HG03175 (cell line): Measurements from ENCODE around the gene CEMIP.
A peak's percentile ranks its signal among the peaks of the same experiment; 100 is the strongest.

Experiments
- ATAC-seq: cut with Tn5 transposase; IDR thresholded peaks from one replicate; pipeline ENCODE4 v1.9.1; 2021; ENCODE audit warnings: mild to moderate bottlenecking, moderate library complexity; ENCODE audit not compliant: unreplicated experiment

The CEMIP gene

DNA sequence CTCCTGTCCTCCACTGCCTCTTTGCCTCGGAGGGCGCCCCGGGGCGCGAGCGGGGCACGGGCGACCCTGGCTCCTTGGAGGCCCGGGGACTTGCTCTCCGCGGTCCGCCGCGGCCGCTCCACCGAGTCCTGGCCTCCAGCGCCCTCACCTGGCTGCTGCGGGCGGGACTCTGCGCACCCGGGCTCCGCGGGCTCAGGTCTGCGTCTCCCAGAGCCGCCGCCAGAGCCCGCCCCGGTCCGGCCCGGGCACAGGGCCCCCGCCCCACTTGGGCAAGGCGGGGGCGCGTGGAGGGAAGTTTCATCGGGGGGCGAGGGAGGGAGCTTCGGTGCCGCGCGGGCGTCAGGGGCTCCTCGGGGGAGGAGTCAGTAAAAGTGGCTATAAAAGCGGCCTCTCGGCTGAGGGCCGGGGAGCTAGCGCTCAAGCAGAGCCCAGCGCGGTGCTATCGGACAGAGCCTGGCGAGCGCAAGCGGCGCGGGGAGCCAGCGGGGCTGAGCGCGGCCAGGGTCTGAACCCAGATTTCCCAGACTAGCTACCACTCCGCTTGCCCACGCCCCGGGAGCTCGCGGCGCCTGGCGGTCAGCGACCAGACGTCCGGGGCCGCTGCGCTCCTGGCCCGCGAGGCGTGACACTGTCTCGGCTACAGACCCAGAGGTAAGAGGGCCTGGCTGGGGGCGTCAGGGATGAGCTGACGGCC lies at the start of gene CEMIP:
TSS of gene CEMIP (plus strand) at position 407 of the 694 bp plus-strand sequence. CDS start 94,510 bp downstream, outside the sequence.
- no peak for ATAC-seq

- ATAC-seq = no peak
These were observed 48.8 kb upstream of the CEMIP start for GRCh38 chr15:80730387-80730786.

DNA sequence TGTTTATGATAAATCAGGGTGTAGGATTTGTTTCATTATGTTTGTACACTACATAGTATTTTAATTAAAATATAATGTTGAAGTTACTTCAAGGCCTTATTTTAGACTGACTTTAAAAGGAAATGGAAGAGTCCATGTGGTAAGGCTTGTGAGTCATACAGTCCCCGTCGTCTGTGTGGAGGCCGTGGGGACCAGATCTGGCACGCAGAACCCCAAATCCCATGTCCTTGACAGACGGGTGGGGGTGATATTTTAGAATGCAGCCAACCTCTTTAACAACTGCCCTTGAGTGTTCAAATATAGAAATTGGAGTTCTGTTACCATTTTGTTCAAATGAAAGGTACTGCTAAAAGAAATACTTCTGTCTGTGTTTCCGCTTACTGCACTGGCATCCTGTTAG lies 48.2 kb upstream of the CEMIP start:
- ATAC-seq = no peak

DNA sequence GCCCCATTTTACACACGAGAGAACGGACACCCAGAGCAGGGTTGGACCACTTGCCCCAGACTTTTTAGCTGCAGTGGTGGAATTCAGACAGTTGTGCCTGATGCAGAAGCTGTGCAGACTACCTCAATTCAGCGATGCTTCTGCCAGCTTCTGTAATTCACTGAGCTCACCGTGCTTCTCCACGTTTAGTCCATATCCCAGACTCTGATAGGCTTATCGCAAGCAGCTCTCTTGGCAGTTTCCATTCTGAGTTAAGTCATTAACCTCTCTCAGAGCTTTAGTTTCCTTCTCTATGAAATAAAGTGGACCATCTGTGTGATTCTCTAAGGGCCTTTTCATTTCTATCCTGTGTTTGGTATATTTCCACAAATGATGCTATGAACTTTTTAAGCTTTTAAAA lies 47.0 kb upstream of the CEMIP start:
- no peak for ATAC-seq

DNA sequence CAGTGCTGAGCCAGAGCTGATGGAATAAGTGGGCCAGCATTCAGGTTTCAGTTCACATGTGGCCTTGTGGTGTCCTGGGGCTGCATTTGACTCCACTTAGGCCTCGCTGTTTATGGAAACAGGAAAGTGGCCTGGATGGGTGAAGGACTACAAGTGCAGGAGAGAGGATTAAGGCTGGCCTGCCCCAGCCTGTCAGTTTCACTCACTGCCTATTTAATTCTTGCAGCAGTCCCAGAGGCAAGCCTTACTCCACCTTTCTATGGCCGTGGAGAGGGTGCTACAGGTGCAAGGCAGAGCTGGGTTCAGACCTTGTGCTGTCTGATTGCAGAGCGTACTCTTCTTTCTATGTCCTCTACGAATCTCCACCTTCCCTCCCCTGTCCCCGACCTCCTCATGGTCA lies 46.4 kb upstream of the CEMIP start:
- ATAC-seq = no peak

- ATAC-seq = no peak
These were observed 45.7 kb upstream of the CEMIP start for GRCh38 chr15:80733460-80733859.

- no peak for ATAC-seq
These were observed 43.8 kb upstream of the CEMIP start for GRCh38 chr15:80735344-80735743.

DNA sequence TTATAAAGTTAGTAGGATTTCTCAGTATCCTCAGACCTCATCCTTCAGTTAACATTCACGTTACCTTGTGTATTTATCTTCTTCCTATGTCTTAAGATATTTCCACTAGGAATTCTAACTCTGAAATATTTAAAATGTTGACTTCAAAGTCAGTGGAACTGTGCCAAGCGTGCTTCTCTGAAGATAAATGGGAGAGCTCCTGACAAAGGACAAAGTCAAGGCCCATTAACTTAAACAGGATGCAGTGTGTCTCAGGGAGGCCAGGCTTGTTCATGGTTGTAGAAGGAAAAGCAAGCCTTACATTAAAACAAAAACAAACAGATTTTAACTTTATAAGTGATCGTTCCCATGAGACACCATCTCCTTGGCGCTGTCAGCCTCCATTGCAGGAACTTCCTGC lies 42.6 kb upstream of the CEMIP start:
- ATAC-seq = no peak

DNA sequence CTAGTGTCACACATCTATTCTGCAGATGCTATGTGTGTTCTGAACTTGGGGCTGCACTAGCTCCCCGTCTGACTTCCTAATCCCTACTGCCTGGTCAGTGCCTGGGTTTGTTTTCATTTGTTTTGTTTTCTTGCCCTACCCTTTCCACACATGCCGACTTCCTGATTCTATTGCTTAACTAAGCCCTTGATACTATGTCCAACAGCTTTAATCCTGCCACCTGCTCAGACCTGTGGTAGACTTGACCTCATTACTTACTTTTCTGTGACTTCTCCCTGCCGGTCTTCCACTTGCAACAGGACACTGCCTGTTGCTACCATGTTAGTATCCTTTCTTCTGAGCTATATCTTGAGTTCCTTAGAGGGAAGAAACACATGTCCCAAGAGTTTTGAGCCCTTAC lies 39.3 kb upstream of the CEMIP start:
- ATAC-seq = no peak

GRCh38 chr15:80742081-80742480 lies 37.1 kb upstream of the CEMIP start:
- no peak for ATAC-seq

- no peak for ATAC-seq
These were observed 35.9 kb upstream of the CEMIP start for GRCh38 chr15:80743189-80743833.

DNA sequence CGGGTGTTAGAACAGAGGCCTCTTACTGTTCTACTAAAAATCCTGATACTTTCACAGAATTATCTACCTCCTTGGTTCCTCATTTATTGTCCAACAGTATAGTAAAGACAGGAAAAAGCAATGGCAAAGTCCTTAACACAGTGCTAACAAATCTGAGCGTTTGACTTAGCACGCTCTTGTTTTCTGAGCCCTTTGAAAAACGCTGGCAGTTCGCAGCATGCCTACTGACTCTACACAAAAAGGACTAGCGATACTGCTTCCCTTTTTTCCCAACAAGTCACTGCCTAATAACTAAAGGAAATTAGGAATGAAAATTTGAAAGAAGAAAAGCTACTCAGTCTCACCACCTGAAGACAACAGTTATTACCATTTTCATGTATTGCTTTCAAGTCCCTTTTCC lies 34.8 kb upstream of the CEMIP start:
- ATAC-seq = no peak

GRCh38 chr15:80744826-80745225 lies 34.3 kb upstream of the CEMIP start:
- ATAC-seq = no peak

- ATAC-seq = no peak
These were observed 33.3 kb upstream of the CEMIP start for GRCh38 chr15:80745888-80746287.

- no peak for ATAC-seq
These were observed 31.7 kb upstream of the CEMIP start for GRCh38 chr15:80747317-80748053.

DNA sequence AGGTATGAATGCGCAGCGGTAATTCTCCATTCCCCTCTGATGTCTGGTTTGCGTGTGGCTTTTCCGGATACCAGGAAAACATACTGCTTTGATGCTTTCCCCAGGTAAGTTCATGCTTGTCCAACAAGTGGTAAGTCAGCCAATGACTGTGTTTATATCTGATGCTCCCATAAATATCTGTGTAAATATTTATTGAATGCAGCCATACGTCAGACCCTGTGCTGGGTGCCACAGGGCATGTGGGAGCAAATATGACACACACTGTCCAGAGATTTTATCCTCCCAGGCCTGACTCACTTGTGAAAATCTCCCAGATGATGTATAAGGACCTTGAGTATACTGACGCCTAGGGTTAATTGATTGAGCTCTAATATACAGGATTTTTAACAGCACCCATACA lies 29.6 kb upstream of the CEMIP start:
- no peak for ATAC-seq

GRCh38 chr15:80750575-80750974 lies 28.6 kb upstream of the CEMIP start:
- ATAC-seq = no peak

DNA sequence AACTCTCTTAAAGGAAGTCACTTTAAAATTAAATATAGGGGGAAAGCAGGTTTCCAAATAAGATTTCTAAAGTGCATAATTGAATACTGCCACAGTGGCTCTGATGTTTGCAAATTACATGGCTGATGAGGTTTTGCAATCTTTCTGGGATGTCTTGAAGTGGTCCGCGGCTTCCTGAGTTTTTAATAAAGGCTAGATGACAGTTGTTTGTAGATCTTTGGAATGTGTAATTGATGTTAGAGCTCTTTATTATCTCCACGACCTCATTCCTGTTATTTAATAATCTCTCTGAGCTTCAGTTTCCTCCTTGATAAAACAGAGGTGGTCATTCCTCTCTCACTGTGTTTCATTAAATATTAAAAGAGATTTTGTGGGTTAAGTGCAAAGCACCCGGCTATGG lies 27.0 kb upstream of the CEMIP start:
- no peak for ATAC-seq

- ATAC-seq = no peak
These were observed 26.0 kb upstream of the CEMIP start for GRCh38 chr15:80753161-80753560.

DNA sequence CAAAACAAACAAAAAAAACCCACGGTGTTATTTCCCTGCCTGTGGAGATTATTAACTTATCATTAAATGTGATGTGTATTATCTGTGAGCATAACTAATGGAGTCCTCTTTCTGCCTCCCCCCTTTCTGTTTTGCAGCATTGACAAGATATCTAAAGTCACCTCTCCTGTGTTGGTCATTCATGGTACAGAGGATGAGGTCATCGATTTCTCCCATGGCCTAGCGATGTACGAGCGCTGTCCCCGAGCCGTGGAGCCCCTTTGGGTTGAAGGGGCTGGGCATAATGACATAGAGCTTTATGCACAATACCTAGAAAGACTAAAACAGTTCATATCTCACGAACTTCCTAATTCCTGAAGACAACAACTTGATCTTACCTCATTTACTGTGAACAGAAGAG lies 25.2 kb upstream of the CEMIP start:
- ATAC-seq = no peak

GRCh38 chr15:80755885-80756284 lies 23.3 kb upstream of the CEMIP start:
- peak; percentile 60 for ATAC-seq

GRCh38 chr15:80758130-80758745 lies 20.9 kb upstream of the CEMIP start:
- no peak for ATAC-seq
